GM12864 (cell line): ENCODE measurements around the gene EPB41L1.
A peak's percentile ranks its signal among the peaks of the same experiment; 100 is the strongest.

Experiments
- DNase-seq: peaks from one replicate; pipeline ENCODE4 v3.0.0-alpha.2; 2011; ENCODE audit warnings: low read depth
- H3K4me3 ChIP-seq: 2 replicates; pipeline ENCODE4 v1.5.1; 2011; ENCODE audit warnings: mild to moderate bottlenecking, low read depth, low read length, control low read depth
- CTCF ChIP-seq: IDR thresholded peaks from 2 replicates; pipeline ENCODE4 v1.5.1; 2011; ENCODE audit warnings: low read depth, mild to moderate bottlenecking, moderate library complexity, low read length, control low read depth, inconsistent platforms; ENCODE audit errors: missing control alignments

The EPB41L1 gene

DNA sequence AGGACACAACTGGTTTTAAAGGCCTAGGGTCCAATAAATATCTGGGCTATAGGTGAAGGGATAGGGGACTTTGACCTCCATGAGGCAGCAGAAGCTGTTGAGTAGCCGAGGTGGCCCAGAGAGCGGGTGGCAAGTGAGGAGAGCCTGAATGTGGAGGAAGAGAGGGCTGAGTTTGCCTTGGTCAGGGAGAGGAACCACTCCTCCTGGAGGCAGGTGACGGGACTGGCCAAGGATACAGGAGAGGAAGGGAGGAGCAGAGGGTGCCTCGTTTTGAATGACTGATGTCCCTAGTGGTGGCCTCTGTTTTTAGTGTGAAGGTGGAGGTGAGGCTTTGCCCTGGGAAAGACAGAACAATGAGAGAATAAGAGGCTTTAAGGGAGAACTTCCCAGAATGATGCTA lies 62.7 kb downstream of the EPB41L1 start:
- DNase-seq, result no peak
- no peak overlapping the region for H3K4me3 ChIP-seq
- peak; percentile 10 for TF ChIP-seq CTCF

- no peak for TF ChIP-seq CTCF
- no peak overlapping the region for H3K4me3 ChIP-seq
- DNase-seq, result no peak
Observed at GRCh38 chr20:36218380-36219064, 64.0 kb downstream of the EPB41L1 start.

DNA sequence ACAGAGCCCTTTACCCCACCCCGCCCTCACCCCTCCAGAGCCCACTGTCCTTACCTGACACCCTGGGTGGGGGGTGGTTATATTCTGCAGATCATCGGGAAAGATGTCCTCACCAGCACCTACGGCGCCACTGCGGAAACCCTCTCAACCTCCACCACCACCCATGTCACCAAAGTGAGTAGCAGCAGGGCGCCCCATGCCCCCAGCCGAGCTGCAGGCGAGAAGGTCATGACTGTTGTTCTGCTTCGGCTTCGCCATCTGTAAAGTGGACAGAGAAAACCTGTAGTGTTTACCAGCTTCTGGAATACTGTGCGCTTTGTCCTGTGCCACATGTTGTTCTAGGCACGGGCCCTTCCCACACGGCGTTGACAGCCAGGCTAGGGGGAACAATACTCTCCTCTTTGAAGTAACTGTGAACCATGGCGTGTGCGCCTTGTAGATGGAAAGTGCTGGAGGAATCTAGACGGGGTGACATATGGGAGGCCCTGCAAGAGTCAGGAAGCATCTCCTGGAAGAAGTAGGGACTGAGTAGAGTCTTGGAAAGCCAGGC lies 65.2 kb downstream of the EPB41L1 start:
- no peak for DNase-seq
- TF ChIP-seq CTCF, result no peak
- no peak overlapping the region for H3K4me3 ChIP-seq

DNA sequence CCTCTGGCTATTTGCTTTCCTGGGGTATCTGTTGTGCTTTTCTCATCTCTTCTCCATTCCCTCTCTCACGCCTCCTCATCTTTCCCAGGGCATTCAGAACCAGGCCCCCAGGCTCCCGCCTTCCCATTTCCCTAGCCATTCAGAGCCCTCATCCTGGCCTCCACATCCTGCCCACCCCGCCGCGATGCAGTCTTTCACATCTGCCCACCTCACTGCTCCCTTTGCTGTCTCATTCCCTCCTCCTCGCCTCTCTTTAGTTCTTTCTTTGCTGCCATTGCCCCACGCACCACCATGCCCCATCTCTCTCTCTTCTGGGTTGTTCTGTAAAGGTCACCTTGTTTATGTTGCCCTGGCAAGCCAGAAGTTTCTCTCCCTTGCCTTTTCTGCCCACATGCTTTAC lies 71.1 kb downstream of the EPB41L1 start:
- H3K4me3 ChIP-seq, result no peak overlapping the region
- no peak for TF ChIP-seq CTCF
- DNase-seq, result no peak

- TF ChIP-seq CTCF, result no peak
- no peak for DNase-seq
- H3K4me3 ChIP-seq, result no peak overlapping the region
Observed at GRCh38 chr20:36228770-36229169, 74.2 kb downstream of the EPB41L1 start.

DNA sequence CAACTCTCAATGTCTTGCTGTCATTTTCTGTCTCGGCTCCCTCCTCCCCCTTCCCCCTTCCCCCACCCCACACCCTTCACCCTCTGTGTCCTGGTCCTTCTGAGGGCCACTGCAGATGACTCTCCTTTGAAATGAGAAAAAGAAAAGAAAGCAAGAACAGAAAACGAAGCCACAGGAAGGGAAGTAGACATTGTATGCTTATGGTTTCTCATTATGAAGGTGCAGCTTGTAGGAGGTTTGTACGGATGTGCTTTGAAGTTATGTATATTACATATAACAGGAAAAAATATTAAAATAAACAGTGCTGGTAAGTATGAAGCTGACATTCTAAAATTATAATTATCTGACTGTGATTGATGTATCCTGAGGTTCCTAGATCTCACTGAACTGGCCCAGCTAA lies 75.5 kb downstream of the EPB41L1 start:
- DNase-seq, result no peak
- no peak overlapping the region for H3K4me3 ChIP-seq
- no peak for TF ChIP-seq CTCF

GRCh38 chr20:36231331-36231730 lies 76.8 kb downstream of the EPB41L1 start:
- no peak overlapping the region for H3K4me3 ChIP-seq
- no peak for DNase-seq
- no peak for TF ChIP-seq CTCF
